HG02642 (cell line): ENCODE data around the gene CD7.
A peak's percentile ranks its signal among the peaks of the same experiment; 100 is the strongest.

Experiments
- ATAC-seq: cut with Tn5 transposase; IDR thresholded peaks from one replicate; pipeline ENCODE4 v1.9.1; 2021; ENCODE audit warnings: mild to moderate bottlenecking; ENCODE audit not compliant: unreplicated experiment, poor library complexity

CD7 gene

DNA sequence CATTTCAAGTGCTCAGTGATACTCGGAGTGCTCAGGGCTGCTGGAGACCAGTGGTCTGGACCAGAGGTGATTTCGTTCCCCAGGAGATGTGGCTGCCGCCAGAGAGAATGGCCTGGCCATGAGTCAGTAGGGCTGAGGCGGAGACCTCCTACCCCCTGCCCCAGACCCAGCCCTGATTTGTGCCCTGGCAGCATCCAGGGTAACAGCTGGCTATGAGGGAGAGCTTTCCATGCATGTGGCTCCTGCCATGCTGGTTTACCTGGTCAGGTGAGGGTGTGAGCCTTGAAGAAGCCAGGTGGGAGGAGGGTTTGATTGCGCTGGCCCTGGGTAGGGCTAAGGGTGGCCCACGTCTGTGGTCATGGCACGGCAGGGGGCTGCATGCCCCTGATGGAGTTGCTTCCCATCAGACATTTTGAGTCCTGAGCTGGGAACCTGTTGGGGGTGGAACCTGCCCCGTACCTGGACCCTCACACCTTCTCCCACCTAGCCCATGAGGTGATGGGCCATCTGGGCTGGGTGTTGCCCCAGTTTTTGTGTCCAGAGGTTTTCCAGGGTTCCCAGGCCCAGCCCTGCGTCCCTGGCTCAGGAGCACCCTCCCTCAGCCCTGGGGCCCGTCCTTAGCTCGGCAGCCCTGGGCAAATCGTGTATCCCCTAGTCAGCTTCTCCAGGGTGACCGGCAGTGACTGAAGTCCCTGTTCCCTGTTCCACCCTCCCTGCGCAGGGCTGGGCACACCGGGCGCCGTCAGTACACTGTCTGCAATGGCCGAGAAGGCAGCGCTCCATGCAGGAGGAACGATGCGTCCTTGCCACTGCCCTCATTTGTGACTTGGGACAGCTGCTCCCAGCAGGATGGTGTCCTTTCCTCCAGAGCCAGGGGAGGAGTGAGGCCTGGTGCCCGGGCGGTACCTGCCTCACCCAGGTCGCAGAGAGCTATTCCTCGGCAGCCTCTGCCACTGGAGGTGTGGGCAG is 34.9 kb downstream of the CD7 start:
- no peak for ATAC-seq

GRCh38 chr17:82281502-82282238 is 35.7 kb downstream of the CD7 start:
- no peak for ATAC-seq

DNA sequence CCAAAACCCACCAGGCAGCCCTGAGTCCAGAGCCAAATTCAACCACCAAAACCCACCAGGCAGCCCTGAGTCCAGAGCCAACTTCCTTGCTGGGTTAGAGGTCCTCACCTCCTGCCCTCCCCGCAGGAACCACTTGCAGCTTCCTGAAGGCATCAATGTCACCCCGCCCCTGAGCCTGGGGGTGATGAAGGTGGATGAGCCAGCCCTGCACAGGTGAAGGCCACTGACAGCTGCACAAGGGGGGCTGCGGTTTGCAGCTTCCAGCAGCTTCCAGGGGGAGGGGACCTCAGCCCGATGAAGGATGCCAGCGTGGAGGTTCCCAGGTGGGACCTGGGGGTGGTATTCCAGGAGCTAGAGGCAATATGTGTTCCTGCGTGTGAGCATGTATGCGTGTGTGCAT is 36.3 kb downstream of the CD7 start:
- ATAC-seq: no peak

DNA sequence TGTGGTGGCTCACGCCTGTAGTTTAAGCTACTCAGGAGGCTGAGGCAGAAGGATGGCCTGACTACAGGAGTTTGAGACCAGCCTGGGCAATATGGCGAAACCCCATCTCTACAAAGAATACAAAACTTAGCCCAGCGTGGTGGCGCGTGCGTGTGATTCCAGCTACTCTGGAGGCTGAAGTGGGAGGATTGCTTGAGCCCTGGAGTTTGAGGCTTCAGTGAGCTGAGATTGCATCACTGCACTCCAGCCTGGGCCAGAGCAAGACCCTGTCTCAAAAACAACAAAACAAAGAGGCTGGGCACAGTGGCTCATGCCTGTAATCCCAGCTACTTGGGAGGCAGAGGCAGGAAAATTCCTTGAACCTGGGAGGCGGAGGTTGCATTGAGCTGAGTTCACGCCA is 36.9 kb downstream of the CD7 start:
- ATAC-seq: no peak

DNA sequence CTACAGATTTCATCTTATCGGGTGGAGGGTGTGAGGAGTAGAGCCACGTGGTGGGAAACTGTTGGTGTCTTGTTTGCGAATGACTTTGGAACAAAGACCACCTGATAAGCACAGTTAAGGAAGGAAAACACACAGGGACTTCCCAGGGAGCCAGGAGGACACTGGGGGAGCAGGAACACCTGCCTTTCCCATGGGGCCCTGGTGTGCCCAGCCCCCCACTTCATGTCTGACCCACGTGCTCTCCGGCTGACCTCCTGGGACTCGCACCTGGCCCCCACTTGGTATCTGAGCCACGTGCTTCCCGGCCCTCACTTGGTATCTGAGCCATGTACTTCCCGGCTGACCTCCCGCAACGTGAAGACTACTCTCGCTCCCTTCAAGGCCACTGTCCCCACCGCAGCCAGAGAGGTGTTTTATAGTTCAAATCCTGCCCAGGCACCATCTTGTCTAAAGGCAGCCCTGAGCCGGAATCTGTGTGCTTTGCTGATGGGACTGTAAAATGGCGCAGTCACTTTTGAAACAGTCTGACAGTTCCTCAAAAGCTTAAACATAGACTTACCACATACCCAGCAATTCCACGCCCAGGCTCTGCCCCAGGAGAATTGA is 38.5 kb downstream of the CD7 start:
- no peak for ATAC-seq

- no peak for ATAC-seq
Observed at GRCh38 chr17:82278308-82278707, 39.1 kb downstream of the CD7 start.

DNA sequence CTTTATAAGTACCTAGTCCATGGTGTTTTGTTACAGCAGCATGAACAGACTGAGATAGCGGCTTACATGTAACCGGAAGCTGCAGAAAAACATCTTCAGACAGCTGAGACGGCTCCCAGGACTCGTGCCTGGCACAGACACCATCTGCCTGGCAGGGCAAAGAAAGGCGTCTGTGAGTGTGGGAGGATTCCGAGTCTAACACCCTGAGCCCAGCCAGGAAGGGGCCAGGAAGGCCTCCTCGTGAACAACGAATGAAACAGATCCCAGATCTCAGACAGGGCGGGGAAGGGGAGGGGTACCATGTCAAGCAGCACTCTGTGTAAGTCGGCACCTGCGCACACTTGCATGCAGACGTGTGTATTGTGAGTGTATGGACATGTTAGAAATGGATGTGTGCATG is 39.6 kb downstream of the CD7 start:
- no peak for ATAC-seq

GRCh38 chr17:82276938-82277337 is 40.5 kb downstream of the CD7 start:
- no peak for ATAC-seq

DNA sequence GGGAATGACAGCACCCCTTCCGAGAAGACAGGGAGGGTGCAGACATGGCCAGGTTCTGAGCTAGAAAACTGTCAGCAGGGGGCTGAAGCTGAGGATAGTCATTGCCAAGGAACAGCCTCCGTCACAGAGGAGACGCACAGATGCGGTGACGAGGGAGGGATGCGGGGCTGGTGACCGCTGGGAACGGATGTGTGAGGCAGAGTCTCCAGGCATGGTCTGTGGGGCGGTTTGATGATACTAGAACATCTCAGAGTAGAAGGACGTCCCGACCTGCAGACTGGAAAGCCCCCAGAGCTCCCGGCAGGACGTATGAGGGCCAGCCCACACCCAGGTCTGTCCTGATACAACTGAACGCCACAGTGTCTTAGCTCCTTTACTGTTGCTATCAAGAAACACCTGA is 42.1 kb downstream of the CD7 start:
- ATAC-seq: no peak

- no peak for ATAC-seq
Observed at GRCh38 chr17:82274134-82275020, 43.0 kb downstream of the CD7 start.

DNA sequence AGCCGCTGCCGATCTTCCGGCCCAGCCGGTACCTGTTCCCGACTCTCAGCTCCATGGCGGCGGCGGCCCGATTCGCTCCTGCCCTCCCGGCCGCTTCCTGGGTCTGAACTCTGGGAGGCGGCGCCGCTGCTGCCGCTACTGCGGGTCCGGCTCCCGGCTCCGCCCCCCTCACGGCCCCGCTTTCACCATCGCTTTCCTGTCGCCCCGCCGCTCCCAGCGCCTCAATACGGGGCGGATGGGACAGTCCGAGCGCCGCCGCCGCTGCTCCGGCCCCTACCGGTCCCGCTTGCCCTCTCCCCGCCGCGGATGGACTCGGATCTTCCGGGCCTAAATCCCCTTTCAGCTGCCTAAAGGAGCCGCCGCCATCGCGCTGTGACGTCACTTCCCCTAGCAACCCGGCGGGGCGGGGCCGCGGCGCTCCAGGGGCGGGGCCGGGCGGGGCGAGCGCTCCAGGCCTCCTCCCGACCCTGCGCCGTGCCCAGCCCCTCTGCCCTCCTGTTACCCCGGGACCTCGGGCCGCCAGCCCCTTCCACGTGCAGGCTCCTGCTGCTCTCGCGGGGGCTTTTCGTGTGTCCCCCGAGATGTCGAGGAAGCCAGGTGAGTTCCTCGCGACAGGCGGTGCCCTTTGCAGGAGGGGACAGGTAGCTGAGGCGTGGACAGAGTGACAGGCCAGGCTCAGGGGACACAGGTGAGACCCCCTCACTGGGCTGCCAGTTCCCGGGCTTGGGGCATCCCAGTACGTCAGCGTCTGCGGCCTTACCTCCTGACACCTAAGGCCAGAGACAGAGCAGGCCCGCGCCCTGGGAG is 43.9 kb downstream of the CD7 start, which contains the start of gene CSNK1D:
CSNK1D (minus strand) TSS at position 374 of the 807 bp plus-strand sequence; CDS start at position 55, 319 bp downstream.
- ATAC-seq: peak; percentile 81

DNA sequence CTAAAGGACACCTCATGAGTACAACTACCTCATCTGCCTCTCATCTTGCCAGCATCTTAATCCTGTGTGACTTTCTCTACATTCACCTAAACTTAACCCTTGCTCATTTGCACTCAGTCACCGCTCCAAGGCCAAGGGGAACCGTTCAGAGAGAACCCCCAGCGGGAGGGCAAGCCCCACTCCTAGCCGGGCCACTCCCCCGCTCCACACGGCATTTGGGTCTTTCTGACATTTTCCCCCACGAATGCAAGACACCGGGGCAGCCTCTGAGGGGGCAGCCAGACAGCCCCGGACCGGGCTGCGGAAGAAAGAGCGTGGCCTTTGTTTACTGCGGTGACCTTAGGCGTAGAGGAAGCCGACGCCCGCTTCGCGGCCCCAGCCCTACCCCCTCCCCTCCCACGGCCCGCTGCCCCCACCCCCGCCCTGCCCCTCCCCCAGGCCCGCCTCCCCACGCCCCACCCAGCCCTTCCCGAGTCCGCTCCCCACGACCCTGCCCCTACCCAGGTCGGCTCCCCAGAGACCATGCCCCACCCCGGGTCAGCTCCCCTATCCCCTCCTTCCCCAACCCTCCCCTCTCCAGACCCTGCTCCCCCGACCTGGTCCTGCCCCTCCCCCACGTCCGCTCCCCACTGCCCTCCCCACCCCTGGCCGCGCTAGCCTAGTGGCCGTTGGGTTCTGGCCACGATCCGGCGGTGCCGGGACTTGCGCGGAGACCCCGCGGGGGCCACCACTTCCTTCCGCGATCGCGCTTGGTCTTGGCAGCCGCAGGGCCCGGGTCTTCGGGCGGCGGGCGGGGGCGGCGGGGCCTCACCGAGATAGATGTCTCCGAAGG is 44.7 kb downstream of the CD7 start:
- ATAC-seq: peak; percentile 21

DNA sequence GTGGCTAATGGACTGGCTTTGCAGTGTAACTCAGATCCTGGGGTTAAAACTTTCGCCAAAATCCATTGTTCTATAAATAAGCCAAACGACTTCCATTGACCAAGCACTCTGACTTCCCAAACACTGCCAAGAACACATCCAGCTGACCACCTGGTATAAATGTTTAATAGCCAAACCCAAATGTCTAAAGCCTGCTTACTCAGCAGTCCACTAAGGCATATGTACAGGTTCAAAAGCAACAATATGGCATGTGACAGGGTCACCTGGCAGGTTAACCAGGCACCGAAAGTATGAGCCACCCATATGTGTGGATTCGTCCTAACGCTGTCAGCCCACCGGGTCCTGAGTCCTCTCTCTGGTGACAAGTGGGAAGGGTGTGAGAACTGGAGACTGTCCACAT is 46.0 kb downstream of the CD7 start:
- ATAC-seq: no peak

DNA sequence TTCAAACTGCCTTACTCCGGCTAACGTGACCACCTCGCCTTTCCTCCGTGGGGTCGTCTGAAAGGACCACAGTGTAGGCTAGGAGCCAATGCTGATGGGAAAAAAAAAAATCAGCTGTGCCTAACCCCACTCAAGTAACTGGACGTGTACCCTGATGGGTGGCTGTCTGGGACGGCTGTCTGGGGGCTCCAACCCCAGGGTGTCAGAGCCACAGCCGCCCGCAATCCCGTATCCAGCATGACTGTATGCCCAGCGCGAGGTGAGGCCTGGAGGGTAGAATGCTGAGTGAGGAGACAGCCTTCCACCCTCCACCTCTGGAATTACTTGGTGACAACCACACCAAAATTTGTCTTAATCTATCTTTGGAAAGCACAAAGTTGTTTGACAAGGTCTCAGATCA is 46.8 kb downstream of the CD7 start:
- ATAC-seq: no peak

- ATAC-seq: no peak
Observed at GRCh38 chr17:82269882-82270500, 47.4 kb downstream of the CD7 start.

GRCh38 chr17:82269138-82269881 is 48.1 kb downstream of the CD7 start:
- no peak for ATAC-seq
